IMR-90 (cell line): ENCODE measurements around the gene PDE6A. TPM values are rescaled to one million over a fixed set of nuclear protein-coding genes. Genes with fewer than 3 reads are reported as not detected.

Experiments
- ATAC-seq: fragments of 200-7000 bp; cut with Tn5 transposase; 2 replicates; pipeline ENCODE4 v1.9.1; 2020; ENCODE audit warnings: low read depth, mild to moderate bottlenecking, moderate library complexity
- BruUV-seq: library from RNA; stranded (reverse); fragments of 400-500 nt; replicated peaks from 2 replicates; lab custom pipeline; 2021; lab: Mats Ljungman, UMichigan
- CTCF ChIA-PET: fragments of 300-600 bp; formaldehyde crosslinking; extraction: SDS; loops from one replicate; lab custom pipeline; 2021; ENCODE audit warnings: antibody characterized with exemption; lab: Yijun Ruan, JAX
- POLR2A ChIA-PET: fragments of 300-600 bp; sonication (Branson Sonifier 250); formaldehyde crosslinking; loops from one replicate; lab custom pipeline; 2022; ENCODE audit warnings: antibody characterized with exemption; ENCODE audit not compliant: unreplicated experiment; lab: Charles Lee
- DNase-seq: peaks from one replicate; pipeline ENCODE4 v3.0.0; 2013
- H2AFZ ChIP-seq: replicated peaks from 2 replicates; pipeline ENCODE3; 2013; ENCODE audit warnings: low read length, mild to moderate bottlenecking; ENCODE audit not compliant: poor library complexity
- H2AK5ac ChIP-seq: 2 replicates; pipeline ENCODE4 v1.6.1; 2013; ENCODE audit warnings: low read depth, low read length, inconsistent platforms
- H2AK9ac ChIP-seq: replicated peaks from 2 replicates; pipeline ENCODE3; 2013; ENCODE audit warnings: mild to moderate bottlenecking, low read depth, low read length, moderate library complexity; ENCODE audit not compliant: poor library complexity
- H2BK120ac ChIP-seq: 2 replicates; pipeline ENCODE4 v1.6.1; 2013; ENCODE audit warnings: low read depth, low read length, inconsistent platforms
- H2BK15ac ChIP-seq: 3 replicates; pipeline ENCODE4 v1.6.1; 2013; ENCODE audit warnings: low read depth, low read length, inconsistent platforms
- H2BK20ac ChIP-seq: 2 replicates; pipeline ENCODE4 v1.6.1; 2013; ENCODE audit warnings: low read depth, mild to moderate bottlenecking, inconsistent platforms, low read length, moderate library complexity
- H2BK5ac ChIP-seq: 2 replicates; pipeline ENCODE4 v1.6.1; 2013; ENCODE audit warnings: mild to moderate bottlenecking, low read depth, low read length, inconsistent platforms; ENCODE audit not compliant: poor library complexity, severe bottlenecking
- H3K14ac ChIP-seq: replicated peaks from 2 replicates; pipeline ENCODE4 v1.6.1; 2013; ENCODE audit warnings: low read depth, low read length, inconsistent platforms
- H3K18ac ChIP-seq: 2 replicates; pipeline ENCODE4 v1.6.1; 2013; ENCODE audit warnings: low read depth, low read length, control low read depth
- H3K23ac ChIP-seq: 2 replicates; pipeline ENCODE4 v1.6.1; 2013; ENCODE audit warnings: low read depth, low read length, inconsistent platforms
- H3K27ac ChIP-seq: 2 replicates; pipeline ENCODE4 v1.5.1; 2013; ENCODE audit warnings: mild to moderate bottlenecking, control low read depth, low read length; ENCODE audit not compliant: insufficient read depth
- H3K27me3 ChIP-seq: 2 replicates; pipeline ENCODE4 v1.6.1; 2013; ENCODE audit warnings: low read length; ENCODE audit not compliant: control insufficient read depth, insufficient read depth
- H3K36me3 ChIP-seq: 2 replicates; pipeline ENCODE4 v1.6.1; 2013; ENCODE audit warnings: low read length, mixed read lengths; ENCODE audit not compliant: control insufficient read depth, insufficient read depth
- H3K4ac ChIP-seq: 2 replicates; pipeline ENCODE4 v1.6.1; 2013; ENCODE audit warnings: low read depth, low read length, inconsistent platforms
- H3K4me1 ChIP-seq: 2 replicates; pipeline ENCODE4 v1.6.1; 2013; ENCODE audit warnings: low read length, mixed read lengths; ENCODE audit not compliant: control insufficient read depth, insufficient read depth
- H3K4me2 ChIP-seq: 2 replicates; pipeline ENCODE4 v1.6.1; 2013; ENCODE audit warnings: low read depth, mild to moderate bottlenecking, control low read depth, low read length, moderate library complexity
- H3K4me3 ChIP-seq: 2 replicates; pipeline ENCODE4 v1.5.1; 2013; ENCODE audit warnings: low read depth, mild to moderate bottlenecking, control low read depth, low read length, moderate library complexity; ENCODE audit not compliant: insufficient read depth
- H3K56ac ChIP-seq: 2 replicates; pipeline ENCODE4 v1.6.1; 2013; ENCODE audit warnings: low read length, inconsistent platforms; ENCODE audit not compliant: insufficient read depth; ENCODE audit errors: extremely low read depth
- H3K79me1 ChIP-seq, 2 experiments: 2 replicates each; pipeline ENCODE4 v1.6.1; 2013; ENCODE audit warnings: low read length in 2 of 2, inconsistent platforms in 1 of 2, low read depth in 1 of 2
- H3K9ac ChIP-seq: 2 replicates; pipeline ENCODE4 v1.6.1; 2013; ENCODE audit warnings: low read depth, low read length, control low read depth
- H3K9me1 ChIP-seq: 2 replicates; pipeline ENCODE4 v1.6.1; 2013; ENCODE audit warnings: low read length, inconsistent platforms; ENCODE audit not compliant: insufficient read depth
- H3K9me3 ChIP-seq: 2 replicates; pipeline ENCODE4 v1.6.1; 2013; ENCODE audit warnings: low read length; ENCODE audit not compliant: control insufficient read depth, insufficient read depth
- H4K20me1 ChIP-seq: 2 replicates; pipeline ENCODE4 v1.6.1; 2013; ENCODE audit warnings: low read length, inconsistent platforms; ENCODE audit not compliant: insufficient read depth
- H4K5ac ChIP-seq: 2 replicates; pipeline ENCODE4 v1.6.1; 2013; ENCODE audit warnings: mild to moderate bottlenecking, low read depth, low read length, control low read depth
- H4K8ac ChIP-seq, 2 experiments: 2 replicates each; pipeline ENCODE4 v1.6.1; 2013; ENCODE audit warnings: low read depth in 2 of 2, low read length in 2 of 2, control low read depth in 1 of 2, inconsistent platforms in 1 of 2
- H4K91ac ChIP-seq: 2 replicates; pipeline ENCODE4 v1.6.1; 2013; ENCODE audit warnings: low read depth, low read length, inconsistent platforms; ENCODE audit not compliant: insufficient read depth
- FOS ChIP-seq: fragments of 150-350 bp; IDR thresholded peaks from 2 replicates; pipeline ENCODE4 v1.6.1; 2016; ENCODE audit warnings: low read depth, low read length
- RFX5 ChIP-seq: IDR thresholded peaks from 2 replicates; pipeline ENCODE4 v1.8.0; 2012; ENCODE audit warnings: low read depth, mild to moderate bottlenecking, low read length, moderate library complexity
- WGBS, 2 experiments: methylation state at CpG; one replicate each; pipeline versions ENCODE4 v1.1.5 to v1.1.7; 2013; ENCODE audit warnings: missing lambda C conversion rate in 2 of 2; ENCODE audit not compliant: insufficient read length in 1 of 2; ENCODE audit errors: extremely low coverage in 2 of 2; 5-methylcytosine and 5-hydroxymethylcytosine counted together
- dilution Hi-C: fragments of 300-500 bp; cut with HindIII; formaldehyde crosslinking; loops from one replicate; pipeline ENCODE4 v1.14.3; 2018; ENCODE audit warnings: low sequenced_read_pairs; ENCODE audit not compliant: unreplicated experiment
- in situ Hi-C: fragments of 300-500 bp; cut with MboI; formaldehyde crosslinking; loops from 3 replicates; pipeline ENCODE4 v1.14.3; 2019; ENCODE audit warnings: low sequenced_read_pairs, inconsistent platforms, mixed read lengths
- intact Hi-C: fragments of 100-400 bp; cut with micrococcal nuclease; formaldehyde crosslinking; loops from 2 replicates; pipeline ENCODE4 v1.10.0; 2022
- polyA plus RNA-seq, 3 experiments: library from polyadenylated mRNA; depleted of rRNA; stranded (reverse); fragments of >200 nt; gene quantifications; 2 replicates each; pipeline ENCODE4 v1.2.3, GENCODE V29; 2012; ENCODE audit warnings: low replicate concordance in 1 of 3
- total RNA-seq: library from RNA; depleted of rRNA; stranded (reverse); fragments of >200 nt; gene quantifications from 2 replicates; pipeline ENCODE4 v1.2.3, GENCODE V29; 2012

Gene PDE6A
- total and polyA plus RNA-seq, 2 of the 4 experiments (the other 2 are of a cell fraction) = not detected

DNA sequence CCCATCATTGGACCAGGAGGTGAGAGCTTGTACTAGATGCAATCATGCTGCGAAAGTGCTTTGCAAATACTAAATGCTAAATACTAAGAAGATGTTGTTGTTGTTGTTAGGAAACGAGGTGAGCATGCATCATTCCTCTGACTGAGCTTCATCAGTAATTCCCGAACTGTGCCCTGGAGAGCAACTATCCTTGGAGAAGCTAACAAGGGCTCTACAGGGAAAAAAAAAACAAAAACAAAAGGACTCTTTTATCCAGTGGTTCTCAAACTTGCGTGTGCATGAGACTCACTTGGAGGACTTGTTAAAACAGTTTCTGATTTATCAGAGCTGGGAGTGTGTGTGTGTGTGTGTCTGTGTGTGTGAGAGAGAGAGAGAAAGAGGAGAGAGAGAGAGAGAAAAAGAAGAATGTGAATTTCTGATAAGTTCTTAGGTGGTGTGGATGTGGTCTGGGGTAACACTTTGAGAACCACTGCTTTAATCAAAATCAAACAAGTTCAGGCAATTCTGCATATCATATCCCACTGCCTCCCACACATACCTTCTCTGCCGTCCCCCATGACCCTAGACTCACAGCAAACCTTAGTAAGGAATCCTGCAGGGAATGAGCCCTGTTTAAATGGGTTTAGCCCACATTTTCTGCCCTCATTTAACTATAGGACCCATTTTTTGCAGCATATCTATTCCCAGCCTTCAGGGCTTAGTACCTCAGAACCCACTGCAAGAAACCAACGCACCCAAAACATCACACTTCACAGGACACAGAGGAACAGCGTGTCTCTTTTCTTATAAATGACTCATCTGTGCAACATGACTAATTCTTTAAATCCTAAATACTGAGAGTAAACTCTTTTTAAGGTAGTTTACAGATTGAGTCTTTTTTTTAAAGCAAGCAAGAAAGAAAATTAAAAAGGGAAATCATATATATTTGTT is 48.9 kb downstream of the PDE6A start:
- H3K4me2 ChIP-seq = no peak overlapping the region; the same call in 1 of the 2 replicates
- H2AK5ac ChIP-seq = no peak overlapping the region
- CTCF ChIA-PET = interaction anchor here (1.1 kb wide), 1 partner anchor 22 kb away, joined by 3 read pairs; no protein-coding TSS in a partner anchor
- no peak overlapping the region for H4K5ac ChIP-seq
- no peak overlapping the region for H4K8ac ChIP-seq
- in situ Hi-C loops = no loop called here
- H4K91ac ChIP-seq = no peak overlapping the region
- POLR2A ChIA-PET = no interaction called here
- TF ChIP-seq FOS = peak; percentile 47
- TF ChIP-seq RFX5 = no peak
- H3K18ac ChIP-seq = no peak overlapping the region
- H3K36me3 ChIP-seq = no peaks in the 10 kb centered on the region
- dilution Hi-C loops = no loop called here
- no peaks in the 10 kb centered on the region for H3K9me3 ChIP-seq
- WGBS, 2 experiments = 46% methylated on average over 2 of the region's 7 CpGs; no CpG with 5 or more reads in 1 of the 2 experiments
- DNase-seq = peak; percentile 10
- no peaks in the 10 kb centered on the region for H3K4me1 ChIP-seq
- no peaks in the 10 kb centered on the region for H3K9me1 ChIP-seq
- H3K27ac ChIP-seq = no peak overlapping the region
- H2BK5ac ChIP-seq = no peak overlapping the region
- BruUV-seq = no TSS peak
- no peak overlapping the region for H3K9ac ChIP-seq
- ATAC-seq = peak; percentile 56
- H2AK9ac ChIP-seq = no peak overlapping the region
- H3K4me3 ChIP-seq = no peak overlapping the region
- no peak overlapping the region for H3K4ac ChIP-seq
- no peak overlapping the region for H3K14ac ChIP-seq
- no peak overlapping the region for H3K56ac ChIP-seq
- H3K23ac ChIP-seq = no peak overlapping the region
- H4K20me1 ChIP-seq = no peaks in the 10 kb centered on the region
- intact Hi-C loops = no loop called here
- H2AFZ ChIP-seq = no peak overlapping the region
- no peak overlapping the region for H2BK20ac ChIP-seq
- H3K27me3 ChIP-seq = peaks cover 32% of the 10 kb centered on the region
- H3K79me1 ChIP-seq = no peaks in the 10 kb centered on the region
- no peak overlapping the region for H2BK15ac ChIP-seq
- H2BK120ac ChIP-seq = no peak overlapping the region
